ENCODE measurements around the gene PHLDA2.
"Not testable (repeated sequence)": the region's sequence is repeated elsewhere in the genome, so short reads cannot be mapped to it uniquely, and the experiment has no call there.

Gene PHLDA2

DNA sequence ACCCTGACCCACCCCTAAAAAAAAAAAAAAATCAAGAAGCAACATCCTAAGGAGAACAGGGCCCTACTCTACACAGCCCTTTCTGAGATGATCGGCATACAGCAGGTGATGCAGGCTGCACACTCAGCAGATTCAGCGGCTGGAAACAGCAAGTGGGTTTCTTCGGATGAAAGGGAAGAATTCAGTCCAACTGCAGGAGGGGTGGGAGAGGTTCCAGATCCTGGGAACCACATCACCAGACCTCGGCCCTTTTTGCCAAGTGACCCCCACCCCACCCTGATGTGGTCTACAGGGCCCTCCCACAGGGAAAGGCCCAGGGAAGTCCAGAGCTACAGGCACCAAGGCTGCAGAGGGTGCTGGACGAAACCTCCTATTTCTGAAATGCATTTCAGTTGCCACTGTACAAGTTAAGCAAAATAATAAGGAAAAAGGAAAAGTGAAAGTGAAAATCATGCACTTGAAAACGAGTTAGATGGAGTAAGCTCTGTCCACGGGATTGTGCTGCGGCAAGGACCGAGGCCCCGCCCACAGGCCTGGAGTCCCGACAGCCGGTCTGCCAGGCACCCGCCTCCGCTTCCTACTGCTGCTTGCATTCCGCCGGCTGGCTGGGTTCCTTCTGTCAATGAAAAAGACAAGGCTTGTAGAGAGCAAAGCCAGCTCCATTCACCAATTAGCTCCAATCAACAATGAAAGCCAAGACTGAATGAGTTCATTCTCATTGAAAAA, 16.0 kb upstream of the PHLDA2 start:
- DNase-seq (ENCODE audit: low spot score) = no peak

DNA sequence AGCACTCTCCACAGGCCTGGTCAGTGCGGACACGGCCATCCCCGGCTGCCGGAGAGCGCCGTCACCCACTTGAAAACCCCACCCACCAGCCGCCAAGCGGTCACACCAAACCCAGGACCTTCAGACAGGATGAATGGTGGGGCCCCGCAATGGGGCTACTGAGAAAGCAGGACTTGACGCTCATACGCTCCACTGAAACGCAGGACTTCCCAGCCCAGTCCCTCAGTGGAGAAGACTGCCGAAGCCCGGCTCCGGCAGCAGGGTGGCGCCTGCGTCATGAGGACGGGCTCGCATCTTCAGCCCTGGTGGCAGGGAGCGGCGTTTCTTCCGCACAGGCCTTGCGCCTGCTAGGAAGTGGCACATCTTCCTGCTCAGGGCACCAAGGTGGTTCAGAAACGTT, 15.3 kb upstream of the PHLDA2 start:
- DNase-seq (ENCODE audit: low spot score) = no peak

- no peak for DNase-seq (ENCODE audit: low spot score)
Measured at GRCh38 chr11:2943711-2944118, 14.5 kb upstream of the PHLDA2 start.

- no peak for DNase-seq (ENCODE audit: low spot score)
Measured at GRCh38 chr11:2942872-2943710, 13.9 kb upstream of the PHLDA2 start.

DNA sequence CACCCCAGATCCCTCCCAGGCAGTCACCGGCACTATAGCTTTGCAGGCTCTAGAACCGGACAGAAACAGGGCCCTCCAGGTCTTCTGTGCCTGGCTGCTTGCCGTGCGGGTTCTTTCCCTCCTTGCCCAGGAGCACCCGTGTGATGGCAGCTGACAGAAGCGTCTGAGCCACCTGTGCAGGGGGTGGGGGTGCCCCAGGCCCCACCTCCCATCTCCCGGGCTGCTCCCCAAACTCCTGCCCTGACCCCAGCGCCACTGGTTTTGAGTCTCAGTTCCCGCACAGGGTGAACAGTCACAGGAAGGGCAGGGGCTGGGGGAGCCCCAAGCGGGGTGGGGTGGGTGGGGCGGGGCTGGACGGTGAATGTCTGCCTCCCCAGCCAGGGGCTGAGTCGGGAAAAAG, 13.2 kb upstream of the PHLDA2 start:
- DNase-seq (ENCODE audit: low spot score) = no peak

DNA sequence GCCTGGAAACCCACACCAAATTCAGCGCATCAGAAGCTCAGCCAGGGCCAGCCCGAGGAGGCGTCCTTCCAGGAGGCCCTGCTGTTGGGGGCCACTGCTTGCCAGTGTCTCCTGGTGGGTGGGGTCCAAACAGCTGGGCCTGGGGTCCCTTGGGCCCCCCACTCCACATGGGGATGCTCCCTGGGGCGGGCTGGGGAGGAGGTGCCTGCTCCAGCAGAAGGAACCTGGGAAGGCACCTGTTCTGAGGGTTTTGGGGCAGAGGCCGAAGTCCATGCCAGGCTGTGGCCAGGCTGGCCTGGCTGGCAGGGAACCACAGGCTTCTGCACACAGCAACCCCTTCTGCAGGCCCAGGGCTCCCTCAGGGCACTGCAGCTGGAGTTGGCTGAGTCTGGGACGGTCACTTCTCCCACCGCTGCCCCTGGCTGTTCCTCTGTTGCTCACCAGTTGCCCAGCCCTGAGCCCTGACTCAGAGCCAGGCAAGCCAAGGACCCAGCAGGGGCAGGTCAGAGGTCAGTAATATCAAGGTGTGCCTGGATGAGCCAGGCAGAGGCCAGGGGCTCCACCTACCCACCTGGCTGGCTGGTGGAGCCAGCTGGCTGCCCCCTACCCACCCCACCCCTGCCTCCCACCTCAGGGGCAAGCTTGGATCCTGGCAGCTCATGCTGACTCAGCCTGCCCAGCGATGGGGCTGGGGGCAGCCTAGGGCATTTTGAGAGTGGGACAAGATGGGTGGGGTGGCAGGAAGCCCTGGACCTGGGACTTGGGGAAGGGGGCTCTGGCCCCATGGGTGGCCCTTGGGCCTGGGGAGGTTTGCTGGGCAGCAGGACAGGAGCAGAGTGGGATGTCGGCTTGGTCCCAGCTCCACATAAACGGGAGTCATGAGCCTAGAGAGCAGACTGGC, 12.0 kb upstream of the PHLDA2 start:
- DNase-seq (ENCODE audit: low spot score) = peak; percentile 55

DNA sequence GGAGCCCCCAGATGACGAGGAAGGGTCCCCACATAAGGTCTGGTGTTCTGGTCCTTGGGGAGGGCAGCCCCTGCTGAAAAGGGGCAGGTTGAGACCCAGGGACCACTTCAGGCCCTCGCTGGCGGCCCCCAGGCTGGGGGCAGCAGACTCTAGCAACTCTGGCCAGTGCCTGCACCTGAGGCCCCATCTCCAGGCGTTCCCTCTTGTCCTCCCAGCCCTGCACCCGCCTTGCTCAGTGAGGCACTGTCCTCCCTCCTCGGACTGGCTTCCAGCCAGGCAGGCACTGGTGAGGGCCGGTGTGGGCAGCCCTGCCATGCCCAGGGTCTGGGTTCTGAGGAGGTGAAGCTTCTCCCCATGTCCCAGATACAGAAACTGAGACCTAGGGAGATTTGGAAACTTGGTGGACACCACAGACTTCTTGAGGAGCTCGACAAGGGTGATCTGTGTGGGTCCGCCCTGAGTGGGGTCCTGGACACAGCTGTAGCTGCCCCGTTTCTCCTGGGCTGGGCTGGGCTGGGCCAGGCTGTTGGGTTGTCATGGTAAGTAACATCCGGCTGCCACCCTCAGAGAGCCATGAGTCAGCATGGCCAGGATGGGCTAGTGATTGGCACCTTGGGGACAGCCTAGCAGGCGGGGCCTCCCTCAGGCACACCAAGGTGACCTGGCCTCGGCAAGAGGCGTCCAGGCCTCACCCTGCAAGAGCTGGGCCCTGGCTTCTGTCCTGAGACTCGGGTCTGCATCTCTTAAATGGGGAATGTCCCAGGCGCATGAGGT, 11.1 kb upstream of the PHLDA2 start:
- DNase-seq (ENCODE audit: low spot score) = peak; percentile 76

- not testable (repeated sequence) for DNase-seq (ENCODE audit: low spot score)
Measured at GRCh38 chr11:2938458-2939418, 9.5 kb upstream of the PHLDA2 start.

GRCh38 chr11:2937641-2938457, 8.6 kb upstream of the PHLDA2 start:
- not testable (repeated sequence) for DNase-seq (ENCODE audit: low spot score)

DNA sequence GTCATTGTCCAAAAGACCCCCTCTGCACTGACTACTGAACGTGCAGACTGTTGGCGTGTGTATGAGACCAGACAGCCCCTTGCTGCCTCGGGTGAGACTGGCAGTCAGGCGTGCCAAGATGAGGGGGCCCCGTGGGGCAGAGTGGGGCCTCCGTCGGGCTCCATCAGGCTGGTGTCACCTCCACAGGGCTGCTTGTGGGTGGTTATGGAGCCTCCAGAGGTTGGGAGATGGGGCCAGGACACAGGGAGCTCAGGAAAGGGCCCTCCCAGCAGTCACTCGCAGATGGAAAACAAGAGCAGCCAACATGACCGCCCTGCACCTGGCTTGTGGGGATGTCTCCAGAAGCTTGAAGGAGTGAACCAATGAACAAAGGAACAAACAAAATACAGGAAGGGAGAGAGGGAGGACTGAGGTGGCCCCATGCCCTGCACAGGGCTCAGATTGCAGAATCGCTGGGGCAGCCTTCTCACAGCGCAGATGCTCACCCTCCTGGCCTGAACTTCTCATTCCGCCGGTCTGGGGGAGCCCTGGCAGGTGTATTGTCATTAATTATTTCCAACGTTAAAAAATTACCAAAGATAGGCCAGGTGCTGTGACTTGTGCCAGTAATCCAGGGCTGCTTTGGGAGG, 5.5 kb upstream of the PHLDA2 start:
- DNase-seq (ENCODE audit: low spot score) = no peak

DNA sequence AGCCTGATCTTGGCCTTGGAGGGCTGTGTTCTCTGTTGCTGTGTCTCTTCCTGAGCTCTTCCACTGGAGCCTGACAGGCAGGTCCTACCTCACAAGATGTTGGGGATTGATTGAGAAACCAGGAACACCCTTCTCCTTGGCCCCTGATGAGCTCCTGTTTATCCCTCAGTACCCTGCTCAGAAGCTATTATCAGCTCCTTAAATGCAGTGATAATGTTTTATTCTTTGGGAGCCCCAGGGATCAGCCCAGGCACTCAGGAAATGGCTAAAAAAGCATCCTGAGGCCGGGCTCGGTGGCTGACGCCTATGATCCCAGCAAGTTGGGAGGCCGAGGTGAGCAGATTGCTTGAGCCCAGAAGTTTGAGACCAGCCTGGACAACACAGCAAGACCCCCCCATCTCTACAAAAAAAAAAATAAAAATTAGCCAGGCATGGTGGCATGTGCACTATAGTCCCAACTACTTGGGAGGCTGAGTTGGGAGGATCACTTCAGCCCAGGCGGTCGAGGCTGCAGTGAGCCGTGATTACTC, 4.9 kb upstream of the PHLDA2 start:
- DNase-seq (ENCODE audit: low spot score) = no peak

DNA sequence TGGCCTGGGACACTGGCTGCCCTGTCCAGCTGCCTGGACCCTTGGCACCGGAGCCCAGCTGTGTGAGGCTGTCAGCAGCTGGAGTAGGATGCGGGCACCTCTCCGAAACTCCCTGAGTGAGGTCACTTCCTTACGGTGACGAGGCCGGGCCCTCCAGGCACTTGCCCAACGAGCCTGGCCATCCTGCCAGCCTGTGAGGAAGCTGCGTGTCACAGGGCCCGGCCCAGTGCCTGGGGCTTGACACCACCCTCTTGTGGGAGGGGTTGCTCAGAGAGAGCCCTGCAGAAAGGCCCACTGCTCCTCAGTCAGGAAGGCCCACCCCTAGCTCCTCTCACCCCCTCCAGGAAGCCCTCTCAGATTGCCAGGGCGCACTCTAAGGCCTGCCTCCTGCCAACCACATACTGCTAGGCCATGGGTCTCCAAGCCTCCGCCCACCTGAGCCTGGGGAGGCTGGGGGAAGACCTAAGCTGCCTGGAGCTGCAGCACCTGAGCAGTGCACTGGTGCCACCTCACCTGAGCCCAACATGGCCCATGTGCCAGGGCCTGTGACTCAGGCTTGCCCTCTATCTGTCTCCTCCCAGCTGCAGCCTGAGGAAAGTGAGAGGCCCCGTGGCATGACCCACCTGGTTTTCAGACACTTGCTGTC, 4.3 kb upstream of the PHLDA2 start:
- DNase-seq (ENCODE audit: low spot score) = no peak

GRCh38 chr11:2932850-2933251, 3.6 kb upstream of the PHLDA2 start:
- DNase-seq (ENCODE audit: low spot score) = no peak

DNA sequence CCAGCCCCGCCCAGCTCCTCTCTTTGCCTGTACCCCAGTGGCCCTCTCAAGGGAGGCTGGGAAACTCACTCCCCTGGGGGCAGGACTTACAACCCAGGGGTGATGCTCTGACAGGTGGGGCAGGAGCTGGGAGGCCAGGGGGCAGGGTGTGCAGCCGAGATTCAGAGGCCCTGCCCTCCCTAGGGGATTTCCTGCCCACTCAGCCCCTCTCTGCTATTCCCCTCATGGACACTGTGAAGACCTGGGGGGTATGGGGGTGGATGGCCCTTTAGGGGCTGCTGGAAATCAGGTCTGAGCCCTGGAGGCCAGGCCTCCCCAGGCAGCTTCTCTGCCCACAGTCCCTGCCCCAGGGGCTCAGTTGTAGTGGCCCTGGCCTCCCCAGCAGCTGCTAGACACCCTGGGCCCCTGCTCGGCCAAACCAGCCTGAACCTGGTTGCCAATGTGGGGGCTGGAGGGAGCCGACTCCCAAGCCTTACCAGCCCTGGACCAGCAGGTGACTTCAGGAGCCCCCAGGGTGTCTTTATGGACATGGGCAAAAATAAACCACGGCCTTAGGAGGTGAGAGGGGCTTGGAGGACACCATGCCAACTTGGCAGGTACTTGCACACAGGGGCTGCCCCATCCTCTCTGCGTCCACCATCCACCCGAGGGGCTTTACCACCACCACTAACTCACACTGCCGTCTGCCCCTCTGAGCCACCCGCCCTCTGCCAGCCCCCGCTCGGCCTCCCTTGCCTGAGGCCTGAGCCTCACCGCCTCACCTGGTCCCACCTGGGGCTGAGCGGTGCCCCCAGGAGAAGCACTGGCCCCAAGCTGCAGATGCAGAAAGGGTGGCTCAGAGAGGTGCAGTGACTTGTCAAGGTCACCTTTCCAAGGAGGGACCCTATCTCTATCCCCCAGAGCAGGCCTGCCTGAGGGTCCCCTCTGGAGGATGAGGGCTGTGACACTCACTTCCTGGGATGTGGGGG, 2.8 kb upstream of the PHLDA2 start:
- DNase-seq (ENCODE audit: low spot score) = no peak

DNA sequence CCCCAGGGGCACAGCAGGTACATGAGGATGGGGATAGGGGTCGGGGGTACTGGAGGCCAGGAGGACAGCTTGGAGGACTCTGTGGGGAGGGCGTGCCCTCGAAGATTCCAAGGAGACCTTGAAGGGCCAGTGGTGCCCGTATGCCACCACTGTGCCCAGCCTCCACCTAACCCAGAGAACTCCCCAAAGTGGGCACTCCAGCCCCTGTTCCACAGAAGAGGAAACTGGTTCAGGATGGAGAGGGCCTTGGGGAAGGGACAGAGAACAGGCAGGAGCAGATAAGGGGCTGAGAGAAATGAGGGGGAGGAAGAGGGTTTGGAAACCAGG, 2.2 kb upstream of the PHLDA2 start:
- DNase-seq (ENCODE audit: low spot score) = no peak

GRCh38 chr11:2930704-2931419, 1.6 kb upstream of the PHLDA2 start:
- peak; percentile 88 for DNase-seq (ENCODE audit: low spot score)
